Body of pancreas (tissue), 4 donors: ENCODE data around the gene LRRK1.

Source experiments
- CTCF ChIP-seq, 7 experiments: fragments of 450-650 bp in 4 of 7; fragments of 200-600 bp in 3 of 7; sonication (generic) in 3 of 7; IDR thresholded peaks; one replicate each; pipeline ENCODE4 v1.5.1; 2016 to 2019; ENCODE audit warnings: antibody characterized with exemption in 7 of 7
- POLR2A ChIP-seq, 3 donors: fragments of 450-650 bp; IDR thresholded peaks; one replicate each; pipeline ENCODE4 v1.6.1; 2016; ENCODE audit warnings: antibody characterized with exemption in 3 of 3, mild to moderate bottlenecking in 2 of 3

- TF ChIP-seq CTCF (IDR thresholded peaks at IDR 0.05) = no peak
- no peak for TF ChIP-seq POLR2A (IDR thresholded peaks at IDR 0.05)
Observed at GRCh38 chr15:100900795-100901169, 18.4 kb upstream of the LRRK1 start.
